ENCODE data around the gene OR4D10. TPM values are rescaled to one million over a fixed set of nuclear protein-coding genes. Genes with fewer than 3 reads are reported as not detected.

Gene OR4D10
- total and polyA plus RNA-seq, 10 of the 15 experiments (the other 5 are each of a cell fraction or from before 2014, with no cell fraction given) = not detected

GRCh38 chr11:59426361-59427067 lies 46.6 kb upstream of the OR4D10 start, which contains the start of gene OR5A2:
Gene OR5A2 (minus strand): TSS chr11:59426413. CDS start chr11:59422953, 3,460 bp downstream.
- in situ Hi-C loops (cut with MboI) = loop anchor here (5.0 kb wide), 1 partner anchor 259 kb away; no protein-coding TSS in a partner anchor
- no TSS peak for BruUV-seq (replicated peaks)
- ChIA-PET SMC1A (ENCODE audit: uncharacterized antibody, unreplicated experiment) (interaction anchor here (0.6 to 1.4 kb wide), 3 partner anchors 52 to 255 kb away, joined by 3 to 5 read pairs (median 3); partner anchors contain the start of gene DTX4), POLR2A (no interaction called here), CTCF (interaction anchor here (1.8 kb wide), 1 partner anchor 255 kb away, joined by 7 read pairs; the partner anchor contains the start of gene DTX4), RAD21 (ENCODE audit: unreplicated experiment) (no interaction called here)
- no peaks in the 10 kb centered on the region for H4K20me1 ChIP-seq (ENCODE audit: control insufficient read depth, insufficient read depth)
- H3K27ac ChIP-seq (ENCODE audit: control insufficient read depth, insufficient read depth) = no peak within 1 kb of the TSS
- WGBS (ENCODE audit: insufficient coverage, insufficient replicate concordance, low lambda C conversion rate, missing lambda C conversion rate) = 75% methylated on average over 5 of the region's 5 CpGs
- no peak for DNase-seq (ENCODE audit: low read depth, low spot score)
- peaks cover 0 to 3% of the 10 kb centered on the region in 2 experiments; a peak in 1 of 4 replicates for H3K27me3 ChIP-seq (replicated peaks in 1 of 2; ENCODE audit: control insufficient read depth in 2 of 2, insufficient read depth in 2 of 2, low read length in 1 of 2)
- no peaks in the 10 kb centered on the region for H3K36me3 ChIP-seq (ENCODE audit: control insufficient read depth in 2 of 2, insufficient read depth in 2 of 2, low read length in 1 of 2)
- TF ChIP-seq TCF7 (IDR thresholded peaks at IDR 0.05; ENCODE audit: borderline replicate concordance) = no peak
- TF ChIP-seq PKNOX1 (IDR thresholded peaks at IDR 0.05) = no peak
- no peak for TF ChIP-seq SP1 (IDR thresholded peaks at IDR 0.05; ENCODE audit: low read depth, low read length)
- TF ChIP-seq HDGF (IDR thresholded peaks at IDR 0.05) = no peak
- no peak for TF ChIP-seq ZNF274 (IDR thresholded peaks at IDR 0.05; ENCODE audit: insufficient read depth, insufficient read length)
- TF ChIP-seq SMAD1 (IDR thresholded peaks at IDR 0.05; ENCODE audit: low read depth, partially characterized antibody) = no peak
- no peak for TF ChIP-seq BHLHE40 (IDR thresholded peaks at IDR 0.05; ENCODE audit: borderline replicate concordance in 1 of 2, low read depth in 2 of 2, low read length in 1 of 2)
- TF ChIP-seq YBX1 (IDR thresholded peaks at IDR 0.05) = no peak
- no peak for TF ChIP-seq RUNX3 (IDR thresholded peaks at IDR 0.05; ENCODE audit: low read length)
- TF ChIP-seq GATAD2B (conservative IDR thresholded peaks at IDR 0.05; ENCODE audit: low read depth) = no peak
- TF ChIP-seq ELK1 (IDR thresholded peaks at IDR 0.05; ENCODE audit: low read depth, low read length) = no peak
- TF ChIP-seq RCOR1 (conservative IDR thresholded peaks at IDR 0.05; ENCODE audit: low read depth, low read length) = no peak
- no peak for TF ChIP-seq MEF2A (IDR thresholded peaks at IDR 0.05; ENCODE audit: insufficient read depth, low read depth, low read length)
- TF ChIP-seq HSF1 (IDR thresholded peaks at IDR 0.05; ENCODE audit: low read depth, low read length) = no peak
- no peak for TF ChIP-seq SIN3A (IDR thresholded peaks at IDR 0.05; ENCODE audit: low read depth, low read length)
- no peak for TF ChIP-seq GABPA (IDR thresholded peaks at IDR 0.05; ENCODE audit: low read depth)
- TF ChIP-seq ZBTB33 (IDR thresholded peaks at IDR 0.05) = no peak
- TF ChIP-seq RB1 (IDR thresholded peaks at IDR 0.05; ENCODE audit: borderline replicate concordance) = no peak
- no peak for TF ChIP-seq PAX5 (IDR thresholded peaks at IDR 0.05; ENCODE audit: borderline replicate concordance, low read depth, low read length)
- no peak for TF ChIP-seq SREBF1 (IDR thresholded peaks at IDR 0.05; ENCODE audit: low read length)
- no peak for FAIRE-seq
- no peak within 1 kb of the TSS for H2AFZ ChIP-seq (ENCODE audit: control insufficient read depth, low read depth, low read length)
- H3K4me3 ChIP-seq = no peak within 1 kb of the TSS
- no peaks in the 10 kb centered on the region for H3K9me3 ChIP-seq (replicated peaks; ENCODE audit: control insufficient read depth, insufficient read depth, low read length)
- H3K9ac ChIP-seq (ENCODE audit: control insufficient read depth, insufficient read depth, low read length) = no peak within 1 kb of the TSS
- intact Hi-C loops (cut with micrococcal nuclease; ENCODE audit: unreplicated experiment) = no loop called here
- no peaks in the 10 kb centered on the region for H3K79me2 ChIP-seq (ENCODE audit: control insufficient read depth, insufficient read depth, low read length)
- no peak for ATAC-seq
- no peak within 1 kb of the TSS for H3K4me2 ChIP-seq (ENCODE audit: control insufficient read depth, insufficient read depth)
- no peaks in the 10 kb centered on the region for H3K4me1 ChIP-seq (ENCODE audit: control insufficient read depth, insufficient read depth, low read length)
